ENCODE data around the gene SPTB.

DNA sequence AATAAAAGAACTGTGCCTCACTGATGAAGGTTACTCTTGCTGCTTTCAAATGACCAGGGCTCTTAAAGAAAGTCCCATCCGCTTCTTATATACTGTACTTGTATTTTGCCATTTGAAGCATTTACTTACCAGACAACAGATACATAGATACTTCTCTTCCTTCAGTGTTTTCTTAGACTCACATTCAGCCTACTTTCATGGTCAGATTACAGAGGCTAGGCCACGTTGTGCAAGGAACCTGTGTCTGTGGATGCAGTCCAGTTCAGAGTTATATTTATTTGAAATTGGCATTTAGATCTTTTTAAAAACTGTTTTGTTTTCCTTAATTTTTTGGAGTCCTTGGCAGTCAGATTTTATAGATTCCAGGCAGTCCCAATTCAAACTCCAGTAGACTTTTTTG, 40.8 kb upstream of the SPTB start:
- TF ChIP-seq POLR2A (IDR thresholded peaks at IDR 0.05; ENCODE audit: low read length) (no peak), GATA1 (IDR thresholded peaks at IDR 0.05; ENCODE audit: low read depth, low read length) (no peak)
